Measurements from ENCODE around the gene KCNN4. TPM values are rescaled to one million over a fixed set of nuclear protein-coding genes. Genes with fewer than 3 reads are reported as not detected.
A peak's percentile ranks its signal among the peaks of the same experiment; 100 is the strongest.

The KCNN4 gene
- total RNA-seq, 4 donors from 2014 or later: 0.29 to 1.7 (median 1.0) TPM

GRCh38 chr19:43754253-43754502, 26.6 kb downstream of the KCNN4 start:
- no peaks in the 10 kb centered on the region for H3K27me3 ChIP-seq
- TF ChIP-seq, protein P1, sequence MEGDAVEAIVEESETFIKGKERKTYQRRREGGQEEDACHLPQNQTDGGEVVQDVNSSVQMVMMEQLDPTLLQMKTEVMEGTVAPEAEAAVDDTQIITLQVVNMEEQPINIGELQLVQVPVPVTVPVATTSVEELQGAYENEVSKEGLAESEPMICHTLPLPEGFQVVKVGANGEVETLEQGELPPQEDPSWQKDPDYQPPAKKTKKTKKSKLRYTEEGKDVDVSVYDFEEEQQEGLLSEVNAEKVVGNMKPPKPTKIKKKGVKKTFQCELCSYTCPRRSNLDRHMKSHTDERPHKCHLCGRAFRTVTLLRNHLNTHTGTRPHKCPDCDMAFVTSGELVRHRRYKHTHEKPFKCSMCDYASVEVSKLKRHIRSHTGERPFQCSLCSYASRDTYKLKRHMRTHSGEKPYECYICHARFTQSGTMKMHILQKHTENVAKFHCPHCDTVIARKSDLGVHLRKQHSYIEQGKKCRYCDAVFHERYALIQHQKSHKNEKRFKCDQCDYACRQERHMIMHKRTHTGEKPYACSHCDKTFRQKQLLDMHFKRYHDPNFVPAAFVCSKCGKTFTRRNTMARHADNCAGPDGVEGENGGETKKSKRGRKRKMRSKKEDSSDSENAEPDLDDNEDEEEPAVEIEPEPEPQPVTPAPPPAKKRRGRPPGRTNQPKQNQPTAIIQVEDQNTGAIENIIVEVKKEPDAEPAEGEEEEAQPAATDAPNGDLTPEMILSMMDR (IDR thresholded peaks at IDR 0.05): no peak
- TF ChIP-seq POLR2A (IDR thresholded peaks at IDR 0.05): no peak
- no peak for DNase-seq
- H3K9me3 ChIP-seq: no peaks in the 10 kb centered on the region
- H3K36me3 ChIP-seq: peaks cover 6 to 15% of the 10 kb centered on the region in 2 donors
- intact Hi-C loops (cut with DNase I): no loop called here
- 0% methylated on average over 11 of the region's 11 CpGs for WGBS, 2 donors
- H3K4me3 ChIP-seq (replicated peaks in 1 of 3): peak overlapping the region; percentile 16 to 60 (median 41)
- peak overlapping the region; percentile 86 to 99 (median 95) for H3K27ac ChIP-seq
- peaks cover 11 to 13% of the 10 kb centered on the region in 2 donors for H3K4me1 ChIP-seq

- no peaks in the 10 kb centered on the region for H3K27me3 ChIP-seq
- no peak for DNase-seq
- WGBS, 2 donors: 83 to 92% methylated on average over 6 of the region's 6 CpGs
- H3K27ac ChIP-seq: no peak overlapping the region
- peaks cover 20 to 30% of the 10 kb centered on the region in 2 donors for H3K36me3 ChIP-seq
- no peak overlapping the region for H3K4me3 ChIP-seq (replicated peaks in 1 of 3)
- intact Hi-C loops (cut with DNase I): no loop called here
- TF ChIP-seq, protein P1 (IDR thresholded peaks at IDR 0.05): no peak
- no peak for TF ChIP-seq POLR2A (IDR thresholded peaks at IDR 0.05)
- peaks cover 11 to 13% of the 10 kb centered on the region in 2 donors for H3K4me1 ChIP-seq
- no peaks in the 10 kb centered on the region for H3K9me3 ChIP-seq
Observed at GRCh38 chr19:43752287-43752875, 28.4 kb downstream of the KCNN4 start.

- TF ChIP-seq POLR2A (IDR thresholded peaks at IDR 0.05): no peak
- TF ChIP-seq, protein P1 (IDR thresholded peaks at IDR 0.05): no peak
- H3K27ac ChIP-seq: no peak overlapping the region
- no peak overlapping the region for H3K4me3 ChIP-seq (replicated peaks in 1 of 3)
- H3K4me1 ChIP-seq: peaks cover 11 to 13% of the 10 kb centered on the region in 2 donors
- no peaks in the 10 kb centered on the region for H3K27me3 ChIP-seq
- WGBS, 2 donors: 94 to 96% methylated on average over 4 of the region's 4 CpGs
- intact Hi-C loops (cut with DNase I): no loop called here
- peaks cover 27 to 37% of the 10 kb centered on the region in 2 donors for H3K36me3 ChIP-seq
- DNase-seq: no peak
- no peaks in the 10 kb centered on the region for H3K9me3 ChIP-seq
Observed at GRCh38 chr19:43751466-43752220, 29.1 kb downstream of the KCNN4 start.

GRCh38 chr19:43749898-43750297, 30.9 kb downstream of the KCNN4 start:
- Histone ChIP-seq H3K36me3 (peaks cover 40 to 41% of the 10 kb centered on the region in 2 donors), H3K9me3 (no peaks in the 10 kb centered on the region)

More at GRCh38 chr19:43749898-43750297, 30.9 kb downstream of the KCNN4 start:
- no peak overlapping the region for H3K27ac ChIP-seq
- intact Hi-C loops (cut with DNase I): loop anchor here (5.0 kb wide), 1 partner anchor 32 kb away; the partner anchor contains the start of gene KCNN4
- H3K4me3 ChIP-seq (replicated peaks in 1 of 3): no peak overlapping the region
- peaks cover 11 to 13% of the 10 kb centered on the region in 2 donors for H3K4me1 ChIP-seq
- no peak for TF ChIP-seq POLR2A (IDR thresholded peaks at IDR 0.05)
- TF ChIP-seq, protein P1 (IDR thresholded peaks at IDR 0.05): no peak
- H3K27me3 ChIP-seq: no peaks in the 10 kb centered on the region
- no peak for DNase-seq
- WGBS, 2 donors: 91 to 100% methylated on average over 1 of the region's 1 CpG

Data from thyroid gland (tissue), 4 donors.